OCI-M1 (cell line): ENCODE data around the gene EFHD2.

Source experiments
- DNase-seq: peaks from one replicate; lab custom pipeline; 2025; lab: John Stamatoyannopoulos, UW

Gene EFHD2

DNA sequence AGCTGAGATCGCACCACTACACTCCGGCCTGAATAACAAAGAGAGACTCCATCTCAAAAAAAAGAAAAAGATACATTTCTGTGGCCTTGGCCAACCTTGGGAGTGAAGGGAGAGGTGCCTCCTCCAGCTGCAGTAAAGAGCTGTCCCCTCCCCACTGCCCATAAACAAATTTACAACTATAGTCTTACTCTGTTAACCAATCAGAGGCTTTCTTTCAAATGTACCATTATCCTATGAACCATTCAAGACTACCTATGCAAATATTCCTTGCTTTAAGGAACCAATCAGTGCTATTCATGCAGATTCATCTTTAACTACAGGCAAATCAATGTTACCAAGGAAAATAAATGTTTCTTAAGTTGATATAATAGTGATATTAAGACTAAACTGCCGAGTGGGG lies 67.2 kb downstream of the EFHD2 start:
- DNase-seq = no peak

DNA sequence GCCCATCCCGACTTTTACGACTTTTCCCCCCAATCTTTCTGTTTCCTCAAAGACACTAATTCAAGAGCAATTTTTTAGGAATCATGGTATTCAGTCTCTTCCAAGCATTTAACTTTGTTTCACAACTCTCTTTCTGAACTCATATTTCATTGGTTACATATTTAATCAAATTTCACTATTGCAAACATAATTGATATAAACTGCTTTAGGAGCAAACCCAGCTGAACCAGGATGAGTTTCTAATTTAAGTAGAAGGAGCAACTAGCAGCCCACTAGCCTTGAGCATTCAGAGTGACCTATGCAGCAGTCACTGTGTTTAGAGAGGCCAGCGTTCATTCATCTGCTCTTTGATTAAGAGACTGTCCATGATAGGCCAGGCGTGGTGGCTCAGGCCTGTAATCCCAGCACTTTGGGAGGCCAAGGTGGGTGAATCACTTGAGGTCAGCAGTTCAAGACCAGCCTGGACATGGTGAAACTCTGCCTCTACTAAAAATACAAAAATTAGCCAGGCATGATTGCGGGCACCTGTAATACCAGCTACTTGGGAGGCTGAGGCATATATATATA lies 68.0 kb downstream of the EFHD2 start:
- no peak for DNase-seq
